Measurements from ENCODE around the gene TNXB. TPM values are rescaled to one million over a fixed set of nuclear protein-coding genes. Genes with fewer than 3 reads are reported as not detected.

TNXB gene
- total RNA-seq, 1 donor, result 17.7 TPM

- no peak for DNase-seq (ENCODE audit: low read depth)
- TF ChIP-seq CTCF (IDR thresholded peaks at IDR 0.05; ENCODE audit: insufficient read depth, low read depth, low read length), result no peak
- peak overlapping the region; percentile 100 for H3K4me3 ChIP-seq (ENCODE audit: low read depth, low read length)
These were observed 18.2 kb upstream of the TNXB start for GRCh38 chr6:32127409-32127716.

- no peak for TF ChIP-seq CTCF (IDR thresholded peaks at IDR 0.05; ENCODE audit: insufficient read depth, low read depth, low read length)
- peak overlapping the region; percentile 100 for H3K4me3 ChIP-seq (ENCODE audit: low read depth, low read length)
- no peak for DNase-seq (ENCODE audit: low read depth)
These were observed 17.7 kb upstream of the TNXB start for GRCh38 chr6:32126880-32127279.

GRCh38 chr6:32123681-32124080, 14.5 kb upstream of the TNXB start:
- DNase-seq (ENCODE audit: low read depth), result no peak
- no peak for TF ChIP-seq CTCF (IDR thresholded peaks at IDR 0.05; ENCODE audit: insufficient read depth, low read depth, low read length)
- H3K4me3 ChIP-seq (ENCODE audit: low read depth, low read length), result no peak overlapping the region

GRCh38 chr6:32120573-32121059, 11.5 kb upstream of the TNXB start:
- DNase-seq (ENCODE audit: low read depth), result no peak
- no peak for TF ChIP-seq CTCF (IDR thresholded peaks at IDR 0.05; ENCODE audit: insufficient read depth, low read depth, low read length)
- H3K4me3 ChIP-seq (ENCODE audit: low read depth, low read length), result no peak overlapping the region

DNA sequence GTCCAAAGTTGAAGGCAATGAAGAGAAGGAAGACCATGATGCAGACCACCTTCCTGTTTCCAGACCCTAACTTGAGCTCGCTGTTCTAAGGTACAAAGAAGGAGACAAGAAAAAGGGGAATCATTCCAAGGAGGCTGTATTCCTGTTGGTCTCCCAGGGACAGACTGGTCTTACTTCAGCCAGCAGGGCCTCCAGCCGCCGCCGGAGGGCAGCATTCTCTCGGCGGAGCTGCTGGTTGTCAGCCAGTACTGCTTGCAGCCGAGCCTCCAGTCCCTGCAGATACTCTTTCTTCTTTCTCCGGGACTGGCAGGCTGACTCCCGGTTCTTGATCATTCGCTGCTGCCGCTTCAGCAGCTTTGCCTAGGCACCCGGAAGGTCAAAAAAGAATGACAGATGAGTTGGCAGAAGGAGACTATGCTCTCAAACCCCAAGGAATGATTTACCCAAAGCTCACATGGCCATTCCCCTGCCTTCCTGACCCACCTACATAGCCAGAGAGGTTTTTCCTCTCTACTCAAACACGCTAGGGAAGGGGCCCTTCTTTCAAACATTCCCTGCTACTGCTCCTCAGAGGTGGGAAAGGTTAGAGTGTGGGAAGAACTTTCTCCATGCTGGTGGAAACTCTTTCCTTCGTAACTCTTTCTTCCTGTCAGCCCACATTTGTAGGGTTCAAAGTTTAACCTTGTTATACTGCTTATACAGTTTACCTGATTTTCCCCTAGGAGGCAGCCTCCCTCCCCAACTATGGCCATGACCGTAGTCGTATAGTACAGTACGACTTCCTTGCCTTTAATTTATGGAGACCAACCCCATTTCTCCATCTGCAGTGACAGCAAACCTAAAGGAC, 9.9 kb upstream of the TNXB start:
- H3K4me3 ChIP-seq (ENCODE audit: low read depth, low read length), result no peak overlapping the region
- peak; percentile 88 for DNase-seq (ENCODE audit: low read depth)
- peak; percentile 97 for TF ChIP-seq CTCF (IDR thresholded peaks at IDR 0.05; ENCODE audit: insufficient read depth, low read depth, low read length)

DNA sequence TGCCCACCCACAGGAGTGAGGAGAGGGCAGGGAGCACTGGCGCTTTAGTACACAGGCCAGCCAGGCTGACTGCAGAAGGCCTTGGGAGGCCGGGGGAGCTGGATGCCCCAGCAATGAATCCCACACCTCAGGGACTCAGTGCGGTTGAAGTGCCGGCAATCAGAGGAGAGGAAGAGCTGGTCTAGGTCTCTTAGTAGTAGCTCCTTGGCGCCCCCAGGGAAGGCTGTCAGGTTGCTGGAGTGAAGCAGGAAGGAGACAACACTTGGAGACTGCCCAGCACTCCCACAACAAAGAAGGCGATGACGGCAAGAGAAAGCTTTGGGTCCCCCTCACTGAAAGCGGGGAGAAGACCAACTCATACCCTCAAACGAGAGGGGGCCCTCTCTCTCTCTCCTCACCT, 8.3 kb upstream of the TNXB start:
- TF ChIP-seq CTCF (IDR thresholded peaks at IDR 0.05; ENCODE audit: insufficient read depth, low read depth, low read length), result no peak
- no peak for DNase-seq (ENCODE audit: low read depth)
- no peak overlapping the region for H3K4me3 ChIP-seq (ENCODE audit: low read depth, low read length)

- DNase-seq (ENCODE audit: low read depth), result no peak
- peak; percentile 56 for TF ChIP-seq CTCF (IDR thresholded peaks at IDR 0.05; ENCODE audit: insufficient read depth, low read depth, low read length)
- H3K4me3 ChIP-seq (ENCODE audit: low read depth, low read length), result no peak overlapping the region
These were observed 7.5 kb upstream of the TNXB start for GRCh38 chr6:32116674-32117073.
